ENCODE data around the gene CACNA1G. TPM values are rescaled to one million over a fixed set of nuclear protein-coding genes. Genes with fewer than 3 reads are reported as not detected.

Gene CACNA1G
- polyA plus RNA-seq, 1 donor from 2014 or later: 10.9 TPM

- Histone ChIP-seq H3K9me2 (ENCODE audit: insufficient read depth, low read length) (no peaks in the 10 kb centered on the region), H3K9me3 (ENCODE audit: low read length) (no peaks in the 10 kb centered on the region), H3K36me3 (ENCODE audit: insufficient read depth, low read length) (no peaks in the 10 kb centered on the region), H3K4me3 (ENCODE audit: low read length) (no peak overlapping the region), H3K27ac (ENCODE audit: low read length) (peak overlapping the region; percentile 98), H3F3A (ENCODE audit: insufficient read depth, low read length, poor library complexity, severe bottlenecking) (peaks cover 14% of the 10 kb centered on the region), H4K20me1 (ENCODE audit: insufficient read depth) (no peaks in the 10 kb centered on the region), H2AFZ (ENCODE audit: low read depth, low read length) (no peak overlapping the region), H3K27me3 (ENCODE audit: insufficient read depth, low read depth, low read length) (no peaks in the 10 kb centered on the region), H3K9ac (ENCODE audit: low read length) (peak overlapping the region; percentile 17), H3K4me2 (ENCODE audit: low read length) (no peak overlapping the region), H3K79me2 (replicated peaks; ENCODE audit: insufficient read depth, low read length) (no peaks in the 10 kb centered on the region)
- TF ChIP-seq RAD21 (conservative IDR thresholded peaks at IDR 0.05) (peak; percentile 62), SMC3 (conservative IDR thresholded peaks at IDR 0.05; ENCODE audit: poor library complexity) (peak; percentile 65), EZH2 (IDR thresholded peaks at IDR 0.05; ENCODE audit: borderline replicate concordance, insufficient read depth, low read length, poor library complexity, severe bottlenecking) (no peak), MXI1 (conservative IDR thresholded peaks at IDR 0.05; ENCODE audit: poor library complexity, severe bottlenecking) (no peak), CTCF (IDR thresholded peaks at IDR 0.05; ENCODE audit: poor library complexity, severe bottlenecking) (peak; percentile 55)
Measured at GRCh38 chr17:50626037-50626574, 65.6 kb downstream of the CACNA1G start.

- H3K4me3 ChIP-seq (ENCODE audit: low read length): peak overlapping the region; percentile 61
Measured at GRCh38 chr17:50627036-50627781, 66.7 kb downstream of the CACNA1G start.

More at GRCh38 chr17:50627036-50627781, 66.7 kb downstream of the CACNA1G start:
- peak overlapping the region; percentile 98 for H3K27ac ChIP-seq (ENCODE audit: low read length)
- H3K27me3 ChIP-seq (ENCODE audit: insufficient read depth, low read depth, low read length): no peaks in the 10 kb centered on the region
- H3K4me2 ChIP-seq (ENCODE audit: low read length): peak overlapping the region; percentile 84
- H3K79me2 ChIP-seq (replicated peaks; ENCODE audit: insufficient read depth, low read length): no peaks in the 10 kb centered on the region
- peak overlapping the region; percentile 37 for H2AFZ ChIP-seq (ENCODE audit: low read depth, low read length)
- H3K9me2 ChIP-seq (ENCODE audit: insufficient read depth, low read length): no peaks in the 10 kb centered on the region
- no peaks in the 10 kb centered on the region for H3K36me3 ChIP-seq (ENCODE audit: insufficient read depth, low read length)
- peak overlapping the region; percentile 80 for H3K9ac ChIP-seq (ENCODE audit: low read length)
- H3F3A ChIP-seq (ENCODE audit: insufficient read depth, low read length, poor library complexity, severe bottlenecking): peaks cover 14% of the 10 kb centered on the region
- no peaks in the 10 kb centered on the region for H4K20me1 ChIP-seq (ENCODE audit: insufficient read depth)
- H3K9me3 ChIP-seq (ENCODE audit: low read length): no peaks in the 10 kb centered on the region
- peak; percentile 32 for TF ChIP-seq CTCF (IDR thresholded peaks at IDR 0.05; ENCODE audit: poor library complexity, severe bottlenecking)
- TF ChIP-seq RAD21 (conservative IDR thresholded peaks at IDR 0.05): no peak

Data from neural cell (in vitro differentiated cells).